Right forelimb (tissue), 1 donor: ENCODE data around the gene NUDT3.
A peak's percentile ranks its signal among the peaks of the same experiment; 100 is the strongest.
"Not testable (repeated sequence)": the region's sequence is repeated elsewhere in the genome, so short reads cannot be mapped to it uniquely, and the experiment has no call there.

Experiments
- DNase-seq: peaks from one replicate; pipeline ENCODE4 v3.0.0-alpha.2; 2018

The NUDT3 gene

DNA sequence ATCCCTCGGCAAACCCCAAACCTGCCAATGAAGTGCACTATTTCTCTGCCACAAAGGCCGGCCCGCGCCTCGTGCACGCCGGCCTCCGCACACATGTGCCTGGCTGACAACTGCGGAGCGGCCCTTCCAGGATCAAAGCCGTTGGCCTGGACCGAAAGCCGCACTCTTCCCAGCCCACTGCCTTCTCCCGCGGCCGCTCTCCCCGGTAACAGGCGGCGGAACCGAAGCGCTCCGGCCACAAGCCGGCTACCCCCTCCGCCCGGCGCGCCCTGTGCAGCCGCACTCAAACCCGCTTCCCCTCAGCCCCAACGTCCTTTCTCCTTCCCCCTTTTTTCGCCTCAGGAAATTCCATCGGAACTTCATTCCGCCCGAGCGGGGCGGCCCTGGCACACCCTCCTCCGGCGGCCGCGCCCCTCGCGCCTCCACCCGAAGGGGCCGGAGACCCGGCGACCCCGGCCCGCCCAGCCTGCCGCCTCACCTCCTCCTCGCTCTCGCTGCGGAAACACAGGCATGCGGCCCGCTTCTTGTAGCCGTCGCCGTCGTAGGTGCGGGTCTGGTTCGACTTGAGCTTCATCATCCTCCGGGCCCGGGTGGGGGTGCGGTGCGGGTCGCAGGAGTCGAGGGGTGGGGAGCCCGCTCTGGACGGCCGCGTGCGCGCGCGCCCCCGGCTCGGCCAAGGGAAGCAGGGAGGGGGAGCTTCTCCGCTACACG is 528 bp downstream of the NUDT3 start:
- peak; percentile 75 for DNase-seq

DNA sequence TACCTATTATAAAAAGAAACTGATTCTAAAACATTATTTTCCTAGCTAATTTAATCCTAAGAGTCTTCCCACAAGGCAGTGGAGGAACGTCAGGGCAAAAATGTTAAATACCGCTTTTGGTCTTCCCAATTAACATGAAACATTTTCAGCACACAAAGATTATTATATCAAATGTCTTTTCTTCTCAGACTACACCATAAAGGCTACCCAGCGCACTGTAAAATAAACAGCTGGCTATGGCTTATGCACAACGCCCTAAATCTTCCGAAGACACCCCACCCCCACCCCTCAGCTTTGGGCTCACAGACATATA is 1.0 kb downstream of the NUDT3 start:
- DNase-seq: no peak

DNA sequence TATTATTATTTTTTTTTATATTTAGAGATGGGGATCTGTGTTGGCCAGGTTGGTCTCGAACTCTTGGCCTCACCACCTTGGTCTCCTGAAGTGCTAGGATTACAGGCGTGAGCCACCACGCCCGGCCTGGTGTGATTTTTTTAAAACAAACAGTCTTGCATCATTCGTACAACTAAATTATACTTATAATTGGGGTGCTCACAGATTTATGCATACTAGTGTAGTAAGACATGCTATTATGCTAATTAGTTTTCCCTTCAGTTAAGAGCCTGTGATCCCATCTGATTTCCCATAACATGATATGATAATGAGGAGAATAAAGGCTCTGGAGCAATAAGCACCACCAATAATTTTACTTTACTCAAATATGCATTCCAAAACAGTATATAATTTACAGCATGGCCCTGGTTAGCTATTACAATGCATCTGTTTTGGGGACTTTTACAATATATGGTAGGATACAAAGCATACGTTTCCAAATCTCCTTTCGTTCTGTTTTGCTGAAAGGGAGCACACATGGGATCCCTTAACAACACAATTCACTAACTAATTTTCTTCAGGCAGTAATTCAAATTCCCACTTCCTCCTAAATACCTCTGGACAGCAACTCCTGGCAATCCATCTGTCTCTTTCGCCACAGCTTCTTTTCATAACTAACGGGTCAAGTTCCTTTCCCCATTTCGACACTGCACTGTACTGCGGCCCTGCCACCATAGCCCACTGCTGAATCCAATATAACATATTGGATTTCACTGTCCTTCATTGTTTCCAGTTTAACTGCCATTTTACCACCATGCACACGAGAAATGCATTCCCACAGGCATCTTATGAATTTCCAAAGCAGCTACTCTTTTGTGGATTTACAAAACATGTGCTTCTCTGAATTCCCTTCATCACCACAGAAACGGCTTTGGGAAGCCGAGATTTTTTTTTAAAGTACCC is 1.7 kb downstream of the NUDT3 start:
- peak; percentile 59 for DNase-seq

DNA sequence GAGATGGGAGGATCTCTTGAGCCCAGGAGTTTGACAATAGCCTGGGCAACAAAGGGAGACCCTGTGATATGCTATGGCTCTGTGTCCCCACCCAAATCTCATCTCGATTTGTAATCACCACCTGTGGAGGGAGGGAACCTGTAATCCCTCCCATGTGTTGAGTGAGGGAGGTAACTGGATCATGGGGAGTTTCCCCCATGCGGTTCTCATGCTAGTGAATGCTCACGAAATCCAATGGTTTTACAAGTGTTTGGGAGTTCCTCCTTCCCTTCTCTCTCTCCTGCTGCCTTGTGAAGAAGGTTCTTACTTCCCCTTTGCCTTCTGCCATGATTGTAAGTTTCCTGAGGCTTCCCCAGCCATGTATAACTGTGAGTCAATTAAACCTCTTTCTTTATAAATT is 3.4 kb downstream of the NUDT3 start:
- no peak for DNase-seq

DNA sequence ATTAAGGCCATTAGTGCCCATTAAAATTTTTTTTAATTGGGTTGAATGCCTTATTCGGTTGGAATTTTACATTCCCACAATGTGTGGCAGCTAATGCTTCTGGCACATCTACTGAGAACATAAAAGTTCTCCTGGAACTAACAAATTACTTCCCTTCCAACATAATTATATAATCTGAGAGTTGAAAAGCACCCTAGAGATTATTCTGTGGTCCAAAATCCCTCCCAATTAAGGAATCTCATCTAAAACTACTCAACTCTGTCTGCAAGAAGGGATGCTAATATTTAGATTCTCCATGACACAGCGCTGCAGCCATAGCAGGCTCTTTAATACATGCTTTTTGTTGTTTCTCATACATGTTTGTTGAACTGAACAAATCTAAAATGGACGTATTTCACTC is 4.0 kb downstream of the NUDT3 start:
- no peak for DNase-seq

DNA sequence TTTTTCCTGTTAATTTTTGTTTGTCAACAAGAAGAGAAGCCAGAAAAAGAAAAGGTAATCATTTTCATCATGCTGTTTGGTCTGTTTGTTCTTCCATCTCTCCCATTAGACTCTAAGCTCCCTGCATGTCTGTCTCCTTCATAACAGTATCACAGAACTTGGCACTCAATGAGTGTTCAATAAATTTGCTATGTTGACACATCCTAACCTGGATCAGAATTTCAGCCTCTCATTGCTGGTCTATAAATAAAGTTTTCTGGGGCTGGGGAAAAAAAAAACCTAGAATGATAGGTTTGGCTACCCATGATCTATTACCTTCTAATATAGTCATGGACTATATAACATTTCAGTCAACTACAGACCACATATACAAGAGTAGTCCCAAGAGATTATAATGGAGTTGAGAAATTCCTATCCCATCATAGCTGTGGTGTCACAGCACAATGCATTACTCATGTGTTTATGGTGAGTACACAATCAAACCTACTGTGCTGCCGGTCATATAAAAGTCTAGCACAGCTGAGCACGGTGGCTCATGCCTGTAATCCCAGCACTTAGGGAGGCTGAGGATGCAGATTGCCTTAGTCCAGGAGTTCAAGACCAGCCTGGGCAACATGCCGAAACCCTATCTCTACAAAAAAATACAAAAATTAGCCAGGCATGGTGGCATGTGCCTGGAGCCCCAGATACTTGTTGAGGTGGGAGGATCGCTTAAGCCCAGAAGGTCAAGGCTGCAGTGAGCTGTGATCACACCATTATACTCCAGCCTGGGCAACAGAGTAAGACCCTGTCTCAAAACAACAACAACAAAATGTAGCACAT is 5.9 kb downstream of the NUDT3 start:
- no peak for DNase-seq

DNA sequence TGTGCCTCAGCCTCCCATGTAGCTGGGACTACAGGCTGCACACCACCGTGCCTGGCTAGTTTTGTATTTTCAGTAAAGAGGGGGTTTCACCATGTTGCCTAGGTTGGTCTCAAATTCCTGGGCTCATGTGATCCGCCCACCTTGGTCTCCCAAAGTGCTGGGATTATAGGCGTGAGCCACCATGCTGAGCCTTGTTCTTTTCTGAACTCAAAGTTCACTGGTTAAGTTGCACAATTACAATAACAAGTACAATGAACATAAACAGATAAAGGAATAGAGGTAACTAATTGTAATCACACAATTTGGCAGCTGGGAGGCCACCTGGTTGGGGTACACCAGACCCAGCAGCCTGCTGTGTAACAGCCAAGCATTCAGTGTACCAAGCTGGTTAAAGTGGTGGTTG is 6.7 kb downstream of the NUDT3 start:
- no peak for DNase-seq

DNA sequence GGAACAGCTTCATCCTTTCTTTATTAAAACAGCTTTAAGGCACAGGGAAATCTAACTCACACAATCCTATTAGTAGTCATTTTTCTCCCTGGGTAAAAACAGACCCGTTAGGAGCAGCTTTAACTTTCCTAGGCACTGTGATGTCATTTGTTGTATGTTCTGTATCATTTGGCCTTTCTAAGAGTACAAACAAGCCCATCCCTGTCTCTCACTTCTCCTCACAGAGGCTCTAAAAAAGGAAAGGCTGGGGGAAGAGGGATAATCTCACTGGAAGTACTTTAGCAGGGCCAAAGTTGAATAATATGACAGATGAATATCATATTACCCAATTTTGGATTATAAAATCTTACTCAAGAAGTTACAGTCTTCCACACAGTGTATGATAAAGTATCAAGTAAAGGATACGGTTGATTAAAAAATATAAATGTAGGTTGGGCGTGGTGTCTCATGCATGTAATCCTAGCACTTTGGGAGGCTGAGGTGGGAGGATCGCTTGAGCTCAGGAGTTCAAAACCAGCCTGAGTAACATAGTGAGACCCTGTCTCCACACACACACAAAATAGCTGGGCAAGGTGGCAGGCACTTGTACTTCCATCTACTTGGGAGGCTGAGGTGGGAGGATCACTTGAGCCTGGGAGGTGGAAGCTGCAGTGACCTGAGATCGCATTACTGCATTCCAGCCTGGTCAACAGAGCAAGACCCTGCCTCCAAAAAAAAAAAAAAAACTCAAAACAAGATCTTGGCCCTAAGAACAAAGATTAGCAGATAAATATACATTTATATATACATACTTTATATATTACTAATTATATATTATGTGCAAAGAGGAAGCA is 7.9 kb downstream of the NUDT3 start:
- DNase-seq: no peak

DNA sequence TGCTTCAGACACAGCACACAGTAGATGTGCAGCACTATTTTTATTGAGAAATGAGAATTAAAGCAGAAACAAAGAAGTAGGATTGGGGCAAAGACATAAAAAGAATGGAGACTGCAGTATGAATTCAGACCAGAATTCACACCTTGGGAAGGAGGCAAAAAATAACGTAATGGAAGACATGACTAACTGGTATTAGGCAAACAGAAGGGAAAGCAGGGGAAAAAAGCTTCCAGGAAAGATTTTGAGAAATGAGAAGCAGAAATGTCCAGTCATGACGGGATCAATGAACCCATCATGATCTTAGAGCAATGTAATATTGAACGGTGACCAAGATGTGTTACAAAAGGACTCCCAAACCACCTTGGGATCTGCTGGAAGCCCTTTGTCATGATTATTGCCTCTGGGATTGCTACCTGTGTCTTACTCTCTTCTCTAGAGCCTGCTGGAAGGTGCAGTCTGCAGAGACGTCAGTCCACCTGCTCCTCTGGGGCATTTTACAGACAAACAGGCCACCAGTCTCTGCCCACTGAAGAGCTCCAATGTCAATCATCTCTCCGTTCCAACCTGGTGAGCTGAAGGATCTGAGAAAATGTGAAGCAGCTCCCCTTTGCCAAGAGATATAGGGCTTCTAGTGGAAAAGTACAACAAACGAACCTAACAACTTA is 8.7 kb downstream of the NUDT3 start:
- no peak for DNase-seq

DNA sequence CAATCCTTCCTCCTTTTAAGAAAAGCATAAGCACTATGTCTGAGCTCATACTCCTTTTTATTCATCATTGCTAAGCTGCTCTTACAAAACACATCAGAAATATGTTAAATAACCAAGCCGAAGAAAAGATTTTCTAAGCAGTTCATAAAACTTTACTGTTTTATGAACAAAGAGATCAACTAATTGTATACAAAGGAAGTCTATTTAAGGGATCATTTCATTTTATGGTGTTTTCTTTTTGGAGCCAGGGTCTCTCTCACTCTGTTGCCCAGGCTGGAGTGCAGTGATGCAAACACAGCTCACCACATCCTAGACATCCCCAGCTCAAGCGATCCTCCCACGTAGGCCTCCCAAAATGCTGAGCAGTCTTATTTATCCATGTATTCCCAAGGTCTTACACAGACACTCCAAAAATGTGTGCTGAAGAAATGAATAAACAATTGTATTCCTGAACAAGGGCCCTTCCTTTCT is 9.3 kb downstream of the NUDT3 start:
- DNase-seq: no peak

DNA sequence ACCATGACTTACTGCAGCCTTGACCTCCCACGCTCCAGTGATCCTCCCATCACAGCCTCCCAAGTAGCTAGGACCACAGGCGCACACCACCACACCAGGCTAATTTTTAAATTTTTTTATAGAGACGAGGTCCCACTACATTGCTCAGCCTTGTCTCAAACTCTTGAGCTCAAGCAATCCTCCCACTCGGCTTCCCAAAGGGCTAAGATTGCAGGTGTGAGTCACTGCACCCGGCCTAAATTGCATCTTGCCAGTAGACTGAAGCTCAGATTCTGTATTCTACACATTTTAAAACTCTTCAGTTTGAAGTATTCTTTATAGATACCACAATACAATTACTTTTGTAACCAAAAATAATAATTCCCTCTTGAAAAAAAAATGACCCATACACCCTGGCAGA is 11.4 kb downstream of the NUDT3 start:
- DNase-seq: no peak

DNA sequence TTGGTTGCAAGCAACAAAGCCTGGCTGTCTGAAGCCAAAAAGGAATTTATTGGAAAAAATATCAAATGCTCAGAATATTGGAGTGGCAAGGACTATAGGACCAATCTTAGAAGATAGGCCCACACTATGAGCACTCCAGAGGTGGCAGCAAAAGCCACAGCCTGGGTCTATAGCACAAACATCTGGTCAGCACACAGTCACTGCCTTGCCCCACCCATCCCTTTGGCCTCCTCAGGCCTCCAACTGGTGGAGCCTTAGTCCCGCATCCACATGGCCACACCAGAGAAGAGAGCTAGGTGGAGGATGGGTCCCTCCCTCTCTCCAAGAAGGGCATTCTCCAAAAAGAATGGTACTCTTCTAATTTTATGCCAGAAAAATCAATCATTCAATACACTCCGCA is 14.0 kb downstream of the NUDT3 start:
- DNase-seq: no peak

DNA sequence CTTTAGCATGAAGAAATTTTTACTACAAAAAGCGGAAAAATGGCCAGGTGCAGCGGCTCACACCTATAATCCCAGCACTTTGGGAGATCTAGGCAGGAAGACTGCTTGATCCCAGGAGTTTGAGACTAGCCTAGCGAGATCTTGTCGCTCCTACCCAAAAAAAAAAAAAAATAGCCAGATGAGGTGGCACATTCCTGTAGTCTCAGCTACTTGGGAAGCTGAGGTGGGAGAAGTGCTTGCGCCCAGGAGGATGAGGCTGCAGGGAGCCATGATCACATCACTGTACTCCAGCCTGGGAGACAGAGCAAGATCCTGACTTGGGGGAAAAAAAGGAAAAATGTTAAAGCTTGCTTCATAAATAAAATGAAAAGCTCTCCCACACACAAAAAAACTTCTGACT is 14.5 kb downstream of the NUDT3 start:
- DNase-seq: no peak

DNA sequence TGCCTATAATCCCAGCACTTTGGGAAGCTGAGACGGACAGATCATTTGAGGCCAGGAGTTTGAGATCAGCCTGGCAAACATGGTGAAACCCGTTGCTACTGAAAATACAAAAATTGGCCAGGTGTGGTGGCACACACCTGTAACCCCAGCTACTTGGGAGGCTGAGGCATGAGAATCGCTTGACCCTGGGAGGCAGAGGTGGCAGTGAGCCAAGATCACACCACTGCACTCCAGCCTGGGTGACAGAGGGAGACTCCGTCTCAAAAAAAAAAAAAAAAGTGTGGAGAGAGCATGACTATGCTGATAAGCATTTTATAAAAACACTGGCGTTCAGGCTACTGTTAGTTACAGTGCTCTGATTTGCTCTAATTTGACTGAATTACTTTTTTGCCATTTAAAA is 14.9 kb downstream of the NUDT3 start:
- DNase-seq: not testable (repeated sequence)

DNA sequence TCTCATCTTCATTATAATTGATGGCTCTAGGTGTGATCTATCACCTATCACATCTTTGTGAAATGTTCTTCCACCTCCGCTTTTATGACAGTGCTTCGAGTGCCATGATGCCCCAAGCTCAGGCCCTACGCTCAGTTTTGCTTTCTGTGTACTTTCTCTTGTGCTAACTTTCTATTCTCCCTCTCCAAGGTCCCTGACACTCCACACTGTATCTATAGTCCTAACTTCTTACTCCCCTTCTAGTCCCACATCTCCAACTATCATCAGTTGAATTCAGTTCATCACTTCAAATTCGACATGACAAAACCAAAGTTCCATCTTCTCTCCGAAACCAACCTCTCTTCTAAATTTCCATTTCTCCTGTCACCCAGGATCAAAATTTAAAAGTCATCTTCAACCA is 16.6 kb downstream of the NUDT3 start:
- no peak for DNase-seq

DNA sequence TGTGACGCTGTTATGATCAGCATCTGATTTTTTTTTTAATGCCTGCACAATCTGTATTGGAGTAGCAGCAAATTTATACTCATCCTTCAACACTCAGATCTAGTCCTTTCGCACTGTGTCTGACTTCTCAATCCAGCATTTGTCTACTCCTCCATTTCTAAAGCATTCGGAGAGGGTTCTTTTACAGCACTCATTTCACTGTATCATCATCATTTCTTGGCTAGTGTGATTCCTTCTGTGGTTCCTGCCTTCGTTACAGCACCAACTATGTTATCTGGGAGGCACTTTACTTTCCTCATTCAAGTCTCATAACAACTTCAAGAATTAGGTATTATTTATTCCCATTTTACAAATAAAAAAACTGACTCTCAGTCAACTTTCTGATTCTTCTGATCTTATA is 18.0 kb downstream of the NUDT3 start:
- no peak for DNase-seq

DNA sequence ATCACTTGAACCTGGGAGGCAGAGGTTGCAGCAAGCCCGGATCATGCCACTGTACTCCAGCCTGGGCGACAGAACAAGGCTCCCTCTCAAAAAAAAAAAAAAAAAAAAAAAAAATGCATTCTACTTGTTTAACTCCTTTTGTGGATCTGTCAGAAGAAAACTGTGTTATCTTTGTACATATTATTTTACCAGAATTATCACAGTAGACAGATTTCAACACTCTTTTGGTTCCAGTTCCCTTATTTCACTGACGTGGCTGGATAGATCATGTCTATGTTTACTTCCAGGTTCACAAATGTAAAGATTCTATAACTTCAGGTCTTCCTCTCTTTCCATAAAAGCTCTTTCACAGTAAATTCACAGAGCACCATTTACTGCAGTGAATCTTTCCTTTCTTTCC is 18.4 kb downstream of the NUDT3 start:
- no peak for DNase-seq

DNA sequence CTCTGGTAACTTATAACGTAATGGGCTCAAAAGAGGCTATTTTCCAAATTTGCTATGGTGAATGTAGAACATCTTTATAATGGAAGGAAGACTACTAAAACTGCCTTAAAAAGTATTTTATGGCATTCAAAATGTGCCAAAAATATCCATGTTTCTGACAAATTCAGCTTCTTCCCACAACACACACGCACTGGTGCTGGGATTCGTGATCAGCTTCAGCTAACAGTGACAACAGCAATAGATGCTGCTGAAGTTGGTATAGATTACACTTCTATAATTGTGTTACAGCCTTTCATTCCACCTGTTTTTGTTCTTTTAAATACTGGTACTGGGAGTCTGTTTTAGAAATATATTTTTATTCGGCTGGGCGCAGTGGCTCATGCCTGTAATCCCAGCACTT is 19.0 kb downstream of the NUDT3 start:
- no peak for DNase-seq

DNA sequence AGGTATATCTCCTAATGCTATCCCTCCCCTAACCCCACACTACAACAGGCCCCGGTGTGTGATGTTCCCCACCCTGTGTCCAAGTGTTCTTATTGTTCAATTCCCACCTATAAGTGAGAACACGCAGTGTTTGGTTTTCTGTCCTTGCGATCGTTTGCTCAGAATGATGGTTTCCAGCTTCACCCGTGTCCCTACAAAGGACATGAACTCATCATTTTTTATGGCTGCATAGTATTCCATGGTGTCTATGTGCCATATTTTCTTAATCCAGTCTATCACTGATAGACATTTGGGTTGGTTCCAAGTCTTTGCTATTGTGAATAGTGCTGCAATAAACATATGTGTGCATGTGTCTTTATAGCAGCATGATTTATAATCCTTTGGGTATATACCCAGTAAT is 20.6 kb downstream of the NUDT3 start:
- not testable (repeated sequence) for DNase-seq

DNA sequence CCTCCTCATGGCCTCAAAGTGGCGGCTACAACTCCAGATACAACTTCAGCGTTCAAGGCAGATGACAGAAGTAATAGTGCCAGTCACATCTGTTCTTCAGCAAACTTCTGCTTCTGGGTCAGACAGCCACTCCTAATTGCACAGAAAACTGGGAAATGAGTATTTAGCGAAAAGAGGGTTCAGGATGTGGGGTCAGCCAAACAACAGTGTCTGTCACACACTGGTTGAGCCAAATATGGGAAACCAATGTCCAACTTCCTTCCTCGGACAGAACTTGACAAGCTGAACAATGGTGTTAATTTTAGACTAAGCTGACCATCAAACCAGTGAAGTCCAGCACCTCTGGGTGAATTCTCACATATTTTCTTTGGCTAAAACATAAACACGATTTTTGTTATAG is 22.1 kb downstream of the NUDT3 start:
- no peak for DNase-seq

DNA sequence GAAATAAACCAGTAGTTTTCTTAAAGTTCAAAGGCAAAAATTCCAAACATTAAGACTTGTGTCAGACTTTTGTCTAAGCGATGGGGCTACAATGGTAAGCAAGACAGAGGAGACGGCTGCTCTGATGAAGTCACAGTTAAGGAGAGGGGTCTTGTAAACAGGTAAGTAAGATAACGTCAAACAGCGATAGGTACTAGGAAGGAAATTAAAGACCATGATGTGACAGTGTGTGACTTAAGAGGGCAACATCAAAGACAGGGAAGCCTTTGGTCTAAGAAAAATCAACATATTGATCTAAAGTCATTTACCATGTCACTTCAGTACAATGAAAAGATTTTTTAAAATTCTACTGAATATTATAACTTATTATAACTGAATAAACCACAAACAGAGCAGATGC is 23.1 kb downstream of the NUDT3 start:
- DNase-seq: no peak

DNA sequence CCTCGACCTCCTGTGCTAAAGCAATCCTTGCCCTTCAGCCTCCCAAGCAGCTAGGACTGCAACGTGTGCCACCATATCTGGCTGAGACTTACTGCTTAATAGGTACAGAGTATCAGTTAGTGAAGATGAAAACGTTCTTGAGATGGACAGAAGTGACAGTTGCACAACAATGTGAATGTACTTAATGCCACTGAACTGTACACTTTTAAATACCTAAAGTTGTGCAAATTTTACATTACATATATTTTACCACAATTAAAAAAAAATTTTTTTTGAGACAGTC is 25.9 kb downstream of the NUDT3 start:
- no peak for DNase-seq
